GM12801 (cell line): ENCODE data around the gene RECK.

Experiments
- CTCF ChIP-seq: IDR thresholded peaks from one replicate; pipeline ENCODE4 v1.5.1; 2011; ENCODE audit warnings: control low read depth; ENCODE audit not compliant: insufficient read length; ENCODE audit errors: extremely low read depth

The RECK gene

GRCh38 chr9:36121971-36122370 is 85.3 kb downstream of the RECK start:
- TF ChIP-seq CTCF, result no peak

GRCh38 chr9:36123515-36123914 is 86.8 kb downstream of the RECK start:
- TF ChIP-seq CTCF, result no peak

- TF ChIP-seq CTCF, result no peak
Observed at GRCh38 chr9:36125062-36125855, 88.5 kb downstream of the RECK start.

- TF ChIP-seq CTCF, result no peak
Observed at GRCh38 chr9:36126016-36126730, 89.5 kb downstream of the RECK start.

- TF ChIP-seq CTCF, result no peak
Observed at GRCh38 chr9:36127652-36128244, 91.0 kb downstream of the RECK start.

- no peak for TF ChIP-seq CTCF
Observed at GRCh38 chr9:36128349-36128748, 91.6 kb downstream of the RECK start.

GRCh38 chr9:36129139-36129538 is 92.4 kb downstream of the RECK start:
- no peak for TF ChIP-seq CTCF
